ENCODE measurements around the gene DLGAP3.

DLGAP3 gene

DNA sequence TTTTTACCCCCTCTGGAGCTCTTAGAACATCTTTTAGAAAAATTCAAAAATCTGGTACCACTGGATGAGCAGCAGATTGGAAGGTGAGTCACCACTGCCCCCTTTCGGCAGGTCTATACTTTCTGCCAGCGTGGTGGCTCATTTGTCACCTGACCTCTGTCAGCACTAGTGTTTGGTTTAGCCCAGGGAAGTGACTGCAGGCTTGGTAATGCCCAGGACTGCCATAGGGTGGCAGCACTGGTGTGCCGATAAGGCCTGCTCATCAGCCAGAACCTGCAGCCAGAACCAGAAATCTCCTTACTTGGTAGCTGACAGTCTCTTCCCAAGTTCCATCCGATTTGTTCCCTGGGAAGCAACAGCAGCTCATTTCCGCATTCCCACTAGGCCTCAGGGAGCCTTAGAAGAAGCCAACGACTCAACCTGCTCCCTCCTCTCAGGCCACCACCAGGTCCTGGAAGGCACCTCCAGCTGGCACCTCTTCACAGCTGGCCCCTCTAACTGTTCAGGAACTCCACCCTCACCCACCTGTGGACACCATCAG is 76.7 kb downstream of the DLGAP3 start:
- Histone ChIP-seq H3K79me2 (ENCODE audit: insufficient read depth, low read depth) (peaks cover 18% of the 10 kb centered on the region), H4K20me1 (ENCODE audit: insufficient read depth) (no peaks in the 10 kb centered on the region), H2AFZ (ENCODE audit: low read depth) (no peak overlapping the region), H3K4me1 (ENCODE audit: low read depth, poor library complexity, severe bottlenecking) (peaks cover 5% of the 10 kb centered on the region), H3K27ac (no peak overlapping the region), H3K4me2 (no peak overlapping the region), H3K27me3 (ENCODE audit: insufficient read depth, low read depth) (no peaks in the 10 kb centered on the region), H3K36me3 (ENCODE audit: insufficient read depth) (0 out of 2 replicates have a peak, but pooled peaks cover 3% of the 10 kb centered on the region), H3K9ac (no peak overlapping the region), H3K4me3 (IDR thresholded peaks at IDR 0.05; ENCODE audit: insufficient read depth, low read depth, low read length) (no peak overlapping the region)
- peak; percentile 93 for TF ChIP-seq CTCF (conservative IDR thresholded peaks at IDR 0.05; ENCODE audit: low read depth, low read length)

GRCh38 chr1:34851431-34852105 is 77.9 kb downstream of the DLGAP3 start:
- no peak overlapping the region for H3K4me2 ChIP-seq
- no peaks in the 10 kb centered on the region for H3K27me3 ChIP-seq (ENCODE audit: insufficient read depth, low read depth)
- H3K27ac ChIP-seq = no peak overlapping the region
- 0 out of 2 replicates have a peak, but pooled peaks cover 3% of the 10 kb centered on the region for H3K36me3 ChIP-seq (ENCODE audit: insufficient read depth)
- peaks cover 7% of the 10 kb centered on the region; the same call in 1 of the 2 replicates for H3K79me2 ChIP-seq (ENCODE audit: insufficient read depth, low read depth)
- H3K4me3 ChIP-seq (IDR thresholded peaks at IDR 0.05; ENCODE audit: insufficient read depth, low read depth, low read length) = no peak overlapping the region
- no peaks in the 10 kb centered on the region for H3K4me1 ChIP-seq (ENCODE audit: low read depth, poor library complexity, severe bottlenecking)
- no peak for TF ChIP-seq CTCF (conservative IDR thresholded peaks at IDR 0.05; ENCODE audit: low read depth, low read length)
- H2AFZ ChIP-seq (ENCODE audit: low read depth) = no peak overlapping the region
- H3K9ac ChIP-seq = no peak overlapping the region
- H4K20me1 ChIP-seq (ENCODE audit: insufficient read depth) = no peaks in the 10 kb centered on the region

DNA sequence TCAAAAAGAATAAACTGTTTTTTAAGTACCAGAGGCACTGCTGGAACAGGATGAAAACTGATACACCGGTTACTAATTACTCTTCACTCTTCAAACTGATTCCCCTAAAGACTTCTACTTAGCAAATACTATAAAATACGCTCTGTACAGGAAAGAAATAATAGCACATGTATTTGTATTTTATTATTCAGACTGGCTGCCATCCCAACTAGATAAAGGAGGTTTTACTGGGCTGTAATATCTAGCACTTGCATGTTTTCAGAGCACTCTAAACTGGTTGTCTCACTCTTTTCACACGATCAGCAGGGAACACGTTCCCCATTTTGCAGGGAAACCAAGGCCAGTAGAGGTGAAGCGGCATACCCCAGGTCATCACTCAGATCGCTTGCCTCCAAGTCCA is 79.1 kb downstream of the DLGAP3 start:
- Histone ChIP-seq H3K27ac (no peak overlapping the region), H3K9ac (no peak overlapping the region), H3K79me2 (ENCODE audit: insufficient read depth, low read depth) (no peaks in the 10 kb centered on the region), H3K4me3 (IDR thresholded peaks at IDR 0.05; ENCODE audit: insufficient read depth, low read depth, low read length) (no peak overlapping the region), H3K36me3 (ENCODE audit: insufficient read depth) (0 out of 2 replicates have a peak, but pooled peaks cover 3% of the 10 kb centered on the region), H3K4me2 (no peak overlapping the region), H2AFZ (ENCODE audit: low read depth) (no peak overlapping the region), H3K27me3 (ENCODE audit: insufficient read depth, low read depth) (no peaks in the 10 kb centered on the region), H4K20me1 (ENCODE audit: insufficient read depth) (no peaks in the 10 kb centered on the region), H3K4me1 (ENCODE audit: low read depth, poor library complexity, severe bottlenecking) (no peaks in the 10 kb centered on the region)
- no peak for TF ChIP-seq CTCF (conservative IDR thresholded peaks at IDR 0.05; ENCODE audit: low read depth, low read length)

GRCh38 chr1:34847094-34847493 is 82.4 kb downstream of the DLGAP3 start:
- Histone ChIP-seq H3K79me2 (ENCODE audit: insufficient read depth, low read depth) (no peaks in the 10 kb centered on the region), H3K4me2 (no peak overlapping the region), H3K36me3 (ENCODE audit: insufficient read depth) (no peaks in the 10 kb centered on the region), H3K9ac (no peak overlapping the region), H3K4me1 (ENCODE audit: low read depth, poor library complexity, severe bottlenecking) (no peaks in the 10 kb centered on the region), H4K20me1 (ENCODE audit: insufficient read depth) (no peaks in the 10 kb centered on the region), H3K4me3 (IDR thresholded peaks at IDR 0.05; ENCODE audit: insufficient read depth, low read depth, low read length) (no peak overlapping the region), H2AFZ (ENCODE audit: low read depth) (no peak overlapping the region), H3K27ac (no peak overlapping the region), H3K27me3 (ENCODE audit: insufficient read depth, low read depth) (no peaks in the 10 kb centered on the region)
- no peak for TF ChIP-seq CTCF (conservative IDR thresholded peaks at IDR 0.05; ENCODE audit: low read depth, low read length)
